ENCODE data around the gene ZNF385D.
"Not testable (repeated sequence)": the region's sequence is repeated elsewhere in the genome, so short reads cannot be mapped to it uniquely, and the experiment has no call there.

ZNF385D gene

GRCh38 chr3:21509731-21510470 is 241.1 kb downstream of the ZNF385D start:
- DNase-seq (ENCODE audit: low read depth in 2 of 2): no peak

- DNase-seq (ENCODE audit: low read depth in 2 of 2): no peak
Measured at GRCh38 chr3:21508246-21508645, 242.8 kb downstream of the ZNF385D start.

- DNase-seq (ENCODE audit: low read depth in 2 of 2): no peak
Measured at GRCh38 chr3:21505711-21506460, 245.1 kb downstream of the ZNF385D start.

- no peak for DNase-seq (ENCODE audit: low read depth in 2 of 2)
Measured at GRCh38 chr3:21502656-21503055, 248.4 kb downstream of the ZNF385D start.

- no peak for DNase-seq (ENCODE audit: low read depth in 2 of 2)
Measured at GRCh38 chr3:21500834-21501233, 250.2 kb downstream of the ZNF385D start.

- not testable (repeated sequence) for DNase-seq (ENCODE audit: low read depth in 2 of 2)
Measured at GRCh38 chr3:21490671-21491070, 260.3 kb downstream of the ZNF385D start.

- DNase-seq (ENCODE audit: low read depth in 2 of 2): no peak
Measured at GRCh38 chr3:21487520-21487919, 263.5 kb downstream of the ZNF385D start.

- not testable (repeated sequence) for DNase-seq (ENCODE audit: low read depth in 2 of 2)
Measured at GRCh38 chr3:21486024-21486935, 264.7 kb downstream of the ZNF385D start.

- no peak for DNase-seq (ENCODE audit: low read depth in 2 of 2)
Measured at GRCh38 chr3:21484828-21485144, 266.2 kb downstream of the ZNF385D start.

- DNase-seq (ENCODE audit: low read depth in 2 of 2): no peak
Measured at GRCh38 chr3:21484057-21484827, 266.8 kb downstream of the ZNF385D start.

- DNase-seq (ENCODE audit: low read depth in 2 of 2): no peak
Measured at GRCh38 chr3:21481991-21482390, 269.0 kb downstream of the ZNF385D start.

- DNase-seq (ENCODE audit: low read depth in 2 of 2): no peak
Measured at GRCh38 chr3:21477541-21478288, 273.3 kb downstream of the ZNF385D start.

- DNase-seq (ENCODE audit: low read depth in 2 of 2): no peak
Measured at GRCh38 chr3:21466476-21466875, 284.5 kb downstream of the ZNF385D start.

GRCh38 chr3:21464746-21465145 is 286.3 kb downstream of the ZNF385D start:
- no peak for DNase-seq (ENCODE audit: low read depth in 2 of 2)

GRCh38 chr3:21463319-21463718 is 287.7 kb downstream of the ZNF385D start:
- no peak for DNase-seq (ENCODE audit: low read depth in 2 of 2)

GRCh38 chr3:21462141-21462540 is 288.9 kb downstream of the ZNF385D start:
- DNase-seq (ENCODE audit: low read depth in 2 of 2): no peak

- no peak for DNase-seq (ENCODE audit: low read depth in 2 of 2)
Measured at GRCh38 chr3:21457084-21457483, 293.9 kb downstream of the ZNF385D start.

- DNase-seq (ENCODE audit: low read depth in 2 of 2): no peak
Measured at GRCh38 chr3:21449738-21450137, 301.3 kb downstream of the ZNF385D start.

- no peak for DNase-seq (ENCODE audit: low read depth in 2 of 2)
Measured at GRCh38 chr3:21447476-21448151, 303.4 kb downstream of the ZNF385D start.

- DNase-seq (ENCODE audit: low read depth in 2 of 2): no peak
Measured at GRCh38 chr3:21446945-21447475, 304.0 kb downstream of the ZNF385D start.
